Measurements from ENCODE around the gene ZFYVE9. TPM values are rescaled to one million over a fixed set of nuclear protein-coding genes. Genes with fewer than 3 reads are reported as not detected.

ZFYVE9 gene
- total RNA-seq, 1 experiment from 2014 or later: 28.4 TPM

- peaks cover 5 to 7% of the 10 kb centered on the region in 2 experiments for H3K4me1 Mint-ChIP-seq
- Histone ChIP-seq H2AK5ac (ENCODE audit: insufficient read length, low read length) (no peak overlapping the region), H3K79me1 (ENCODE audit: insufficient read depth, low read depth, low read length, poor library complexity, severe bottlenecking) (no peaks in the 10 kb centered on the region), H3K27ac (ENCODE audit: insufficient read length, low read depth, low read length) (no peak overlapping the region), H3K4me1 (ENCODE audit: insufficient read depth, low read length) (no peaks in the 10 kb centered on the region), H2BK120ac (ENCODE audit: low read depth, low read length, poor library complexity, severe bottlenecking) (no peak overlapping the region), H4K20me1 (ENCODE audit: control insufficient read depth, insufficient read depth, insufficient read length) (no peaks in the 10 kb centered on the region), H3K23ac (ENCODE audit: insufficient read length, low read depth, low read length) (no peak overlapping the region), H3T11ph (ENCODE audit: low read length) (no peak overlapping the region), H2BK5ac (ENCODE audit: insufficient read length, low read length) (no peak overlapping the region), H3K27me3 (ENCODE audit: insufficient read depth, low read length) (no peaks in the 10 kb centered on the region), H3K14ac (ENCODE audit: insufficient read depth, low read length) (no peak overlapping the region), H4K8ac (replicated peaks; ENCODE audit: insufficient read length, low read depth, low read length) (no peak overlapping the region), H3K4ac (ENCODE audit: low read depth, low read length) (no peak overlapping the region), H4K91ac (ENCODE audit: insufficient read length, low read depth, low read length) (no peak overlapping the region), H3K79me2 (ENCODE audit: insufficient read depth, low read length) (no peaks in the 10 kb centered on the region), H4K5ac (ENCODE audit: insufficient read length, low read depth, low read length) (no peak overlapping the region), H3K4me2 (ENCODE audit: insufficient read depth, insufficient read length, low read length) (no peak overlapping the region), H2BK15ac (ENCODE audit: low read depth, low read length) (no peak overlapping the region), H2AFZ (ENCODE audit: low read length) (no peak overlapping the region), H3K9me3 (ENCODE audit: control insufficient read depth, low read depth, low read length) (no peaks in the 10 kb centered on the region), H3K9ac (ENCODE audit: extremely low read depth, insufficient read length, low read length) (no peak overlapping the region), H3K23me2 (ENCODE audit: insufficient read length, low read depth, low read length, poor library complexity, severe bottlenecking) (no peaks in the 10 kb centered on the region), H2BK12ac (ENCODE audit: insufficient read length, low read depth, low read length) (no peak overlapping the region), H3K56ac (ENCODE audit: insufficient read length, low read depth, low read length) (no peak overlapping the region), H3K18ac (ENCODE audit: insufficient read length, low read depth, low read length) (no peak overlapping the region), H2BK20ac (ENCODE audit: low read depth, low read length, poor library complexity, severe bottlenecking) (no peak overlapping the region)
- H3K36me3 Mint-ChIP-seq (ENCODE audit: insufficient read depth in 1 of 3, low read depth in 3 of 3): peaks cover 38 to 88% (median 82%) of the 10 kb centered on the region in 3 experiments
- no peak overlapping the region; a peak in 1 of 7 replicates for H3K27ac Mint-ChIP-seq
- TF ChIP-seq CTCF (conservative IDR thresholded peaks at IDR 0.05): peak; percentile 31; the same call in 1 of the 3 replicates
- H3K4me3 Mint-ChIP-seq: no peak overlapping the region
- WGBS (ENCODE audit: extremely low coverage, insufficient read length, low lambda C conversion rate): no CpG with 5 or more reads among the region's 24 CpGs
- no peaks in the 10 kb centered on the region for H3K27me3 Mint-ChIP-seq (ENCODE audit: low read depth)
- no peak for DNase-seq
- no peaks in the 10 kb centered on the region for H3K9me3 Mint-ChIP-seq
These were observed 218.0 kb downstream of the ZFYVE9 start for GRCh38 chr1:52359676-52360594.
